ENCODE results near the gene NIT1. TPM values are rescaled to one million over a fixed set of nuclear protein-coding genes. Genes with fewer than 3 reads are reported as not detected.

NIT1 gene
- total and polyA plus RNA-seq, 9 of the 15 experiments (the other 6 are each of a cell fraction or from before 2014, with no cell fraction given) = 18.4 to 76.0 (median 33.7) TPM

- TF ChIP-seq TAL1 (IDR thresholded peaks at IDR 0.05) (no peak), ZNF407 (IDR thresholded peaks at IDR 0.05; ENCODE audit: low read depth) (no peak)
Observed at GRCh38 chr1:161138431-161138830, 20.5 kb downstream of the NIT1 start (continued).

Data from K562 (cell line).